ENCODE data around the gene MCAT. TPM values are rescaled to one million over a fixed set of nuclear protein-coding genes. Genes with fewer than 3 reads are reported as not detected.

MCAT gene
- total and polyA plus RNA-seq, 2 donors (not counting 3 experiments of a cell fraction or from before 2014, with no cell fraction given) = 16.9 to 23.2 TPM

DNA sequence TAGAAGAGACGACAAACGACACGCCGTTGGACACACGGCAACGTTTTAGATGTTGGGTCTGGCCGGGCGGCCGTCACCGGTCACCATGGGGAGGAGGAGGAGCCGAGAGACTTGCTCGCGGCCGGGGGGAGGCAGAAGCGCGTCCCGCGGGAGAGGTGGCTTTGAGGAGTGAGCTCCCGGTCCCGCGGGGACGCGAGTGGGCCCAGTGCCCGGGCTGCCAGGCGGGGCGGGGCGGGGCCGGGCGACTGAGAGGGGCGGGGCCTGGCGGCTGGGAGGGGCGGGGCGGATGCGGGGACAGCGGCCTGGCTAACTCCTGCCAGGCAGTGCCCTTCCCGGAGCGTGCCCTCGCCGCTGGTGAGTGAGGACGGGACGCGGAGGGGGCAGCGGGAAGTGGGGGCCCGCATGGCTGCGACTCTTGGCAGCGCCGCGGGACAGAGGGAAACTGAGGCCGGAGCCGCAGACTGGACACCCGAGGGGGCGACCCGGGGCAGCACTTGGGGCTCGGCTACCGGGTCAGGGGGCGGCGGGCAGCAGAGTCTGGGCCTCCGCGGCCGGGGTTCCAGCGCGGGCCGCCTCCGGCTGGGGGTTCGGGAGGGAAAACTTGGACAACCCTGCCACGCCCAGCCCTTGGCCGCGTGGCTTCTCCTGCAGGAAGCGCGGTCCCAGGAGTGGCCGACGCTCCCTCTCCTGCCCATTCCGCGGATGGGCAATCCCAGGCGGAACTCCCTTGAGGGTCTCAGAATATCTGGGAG is 8.2 kb upstream of the MCAT start, which contains the start of gene TSPO:
Gene TSPO (plus strand): TSS at position 309 of the 752 bp plus-strand sequence. CDS start 7,680 bp downstream, outside the sequence.
- CTCF ChIA-PET = interaction anchor here (1.2 kb wide), 1 partner anchor 36 kb away, joined by 3 read pairs; no protein-coding TSS in a partner anchor
- peak; percentile 38 for DNase-seq (ENCODE audit: low read depth, low spot score)
- H3K79me2 ChIP-seq (ENCODE audit: control insufficient read depth, insufficient read depth, low read length) = peaks cover 46% of the 10 kb centered on the region
- peak within 1 kb of the TSS; percentile 52 to 77 (median 65) for H3K4me3 ChIP-seq (replicated peaks in 1 of 3; ENCODE audit: insufficient read depth in 1 of 3, low read depth in 1 of 3, low read length in 3 of 3)
- no peaks in the 10 kb centered on the region for H3K27me3 ChIP-seq (ENCODE audit: control insufficient read depth in 2 of 2, insufficient read depth in 2 of 2, low read length in 2 of 2)
- H2AFZ ChIP-seq (ENCODE audit: low read depth, low read length) = peak within 1 kb of the TSS; percentile 99
- H3K4me2 ChIP-seq (ENCODE audit: insufficient read depth, low read length) = peak within 1 kb of the TSS; percentile 74
- H3K9me1 ChIP-seq (replicated peaks; ENCODE audit: control insufficient read depth, extremely low read depth, insufficient read depth, low read length) = no peaks in the 10 kb centered on the region
- peak within 1 kb of the TSS; percentile 72 for H3K9ac ChIP-seq (replicated peaks; ENCODE audit: extremely low read depth, insufficient read depth, low read length)
- no peaks in the 10 kb centered on the region for H4K20me1 ChIP-seq (replicated peaks; ENCODE audit: control insufficient read depth, extremely low read depth, insufficient read depth, low read length)
- BruUV-seq (replicated peaks) = no TSS peak
- FAIRE-seq = peak; percentile 37
- H3K27ac ChIP-seq (ENCODE audit: insufficient read depth, low read depth, low read length) = peak within 1 kb of the TSS; percentile 39
- H3K9me3 ChIP-seq (replicated peaks; ENCODE audit: control insufficient read depth, insufficient read depth, low read length) = no peaks in the 10 kb centered on the region
- POLR2A ChIA-PET = interaction anchor here (0.6 kb wide), 1 partner anchor 31 kb away, joined by 3 read pairs; no protein-coding TSS in a partner anchor
- TF ChIP-seq POLR2AphosphoS5 (IDR thresholded peaks at IDR 0.05; ENCODE audit: insufficient read depth, low read depth, low read length) (peak; percentile 6), MAX (IDR thresholded peaks at IDR 0.05; ENCODE audit: insufficient read depth, insufficient read length) (peak; percentile 12), MYC (IDR thresholded peaks at IDR 0.05; ENCODE audit: low read depth, low read length) (peak; percentile 70), JUN (IDR thresholded peaks at IDR 0.05; ENCODE audit: borderline replicate concordance, insufficient read depth, insufficient read length, low read depth) (no peak), POLR2A (IDR thresholded peaks at IDR 0.05; ENCODE audit: low read depth, low read length) (peak; percentile 81)
- intact Hi-C loops (cut with micrococcal nuclease) = loop anchor here (2.0 kb wide), 1 partner anchor 35 kb away; the partner anchor contains the start of gene TTLL12
- dilution Hi-C loops (cut with MboI; ENCODE audit: extremely low pct_ligation_motif_present, low sequenced_read_pairs) = no loop called here
- H3K36me3 ChIP-seq (ENCODE audit: control insufficient read depth in 2 of 2, extremely low read depth in 1 of 2, insufficient read depth in 2 of 2, low read length in 2 of 2) = peaks cover 0 to 5% of the 10 kb centered on the region in 2 experiments
- peaks cover 3% of the 10 kb centered on the region for H3K4me1 ChIP-seq (ENCODE audit: control insufficient read depth, extremely low read depth, insufficient read depth, low read length)

DNA sequence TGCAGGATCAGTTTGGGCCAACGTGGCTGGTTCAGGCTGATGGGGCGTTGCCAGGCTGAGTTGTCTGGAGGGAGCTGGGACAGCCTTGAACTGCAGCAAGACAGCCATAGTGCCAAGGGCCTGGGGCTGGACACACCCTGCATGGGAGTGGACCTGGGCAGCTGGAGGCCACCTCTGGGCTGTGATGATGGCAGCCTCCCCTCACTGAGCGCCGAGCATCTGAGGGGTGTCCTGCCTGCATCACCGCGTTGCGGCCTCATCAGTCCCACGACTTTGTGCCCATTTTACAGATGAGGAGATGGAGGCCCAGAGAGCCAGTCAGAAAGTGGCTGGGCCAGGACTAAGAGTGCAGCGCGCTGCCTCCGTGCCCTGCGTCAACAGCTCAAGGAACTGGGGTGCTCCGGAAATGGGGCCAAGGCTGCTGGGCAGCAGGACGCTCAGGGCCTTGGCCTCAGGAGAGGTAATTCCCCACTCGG is 7.6 kb upstream of the MCAT start:
- CTCF ChIA-PET = no interaction called here
- no TSS peak for BruUV-seq (replicated peaks)
- no peak overlapping the region for H3K27ac ChIP-seq (ENCODE audit: insufficient read depth, low read depth, low read length)

More for the DNA sequence above, 7.6 kb upstream of the MCAT start:
- H4K20me1 ChIP-seq (replicated peaks; ENCODE audit: control insufficient read depth, extremely low read depth, insufficient read depth, low read length) = no peaks in the 10 kb centered on the region
- DNase-seq (ENCODE audit: low read depth, low spot score) (no peak), FAIRE-seq (no peak)
- no peaks in the 10 kb centered on the region for H3K9me1 ChIP-seq (replicated peaks; ENCODE audit: control insufficient read depth, extremely low read depth, insufficient read depth, low read length)
- peak overlapping the region in 1 of 3 experiments; percentile 77 for H3K4me3 ChIP-seq (replicated peaks in 1 of 3; ENCODE audit: insufficient read depth in 1 of 3, low read depth in 1 of 3, low read length in 3 of 3)
- dilution Hi-C loops (cut with MboI; ENCODE audit: extremely low pct_ligation_motif_present, low sequenced_read_pairs) = no loop called here
- no peaks in the 10 kb centered on the region for H3K27me3 ChIP-seq (ENCODE audit: control insufficient read depth in 2 of 2, insufficient read depth in 2 of 2, low read length in 2 of 2)
- peaks cover 3% of the 10 kb centered on the region for H3K4me1 ChIP-seq (ENCODE audit: control insufficient read depth, extremely low read depth, insufficient read depth, low read length)
- H3K9ac ChIP-seq (replicated peaks; ENCODE audit: extremely low read depth, insufficient read depth, low read length) = peak overlapping the region; percentile 58
- intact Hi-C loops (cut with micrococcal nuclease) = no loop called here
- H2AFZ ChIP-seq (ENCODE audit: low read depth, low read length) = peak overlapping the region; percentile 99
- H3K36me3 ChIP-seq (ENCODE audit: control insufficient read depth in 2 of 2, extremely low read depth in 1 of 2, insufficient read depth in 2 of 2, low read length in 2 of 2) = peaks cover 0 to 3% of the 10 kb centered on the region in 2 experiments
- no peaks in the 10 kb centered on the region for H3K9me3 ChIP-seq (replicated peaks; ENCODE audit: control insufficient read depth, insufficient read depth, low read length)
- peak overlapping the region; percentile 71 for H3K4me2 ChIP-seq (ENCODE audit: insufficient read depth, low read length)
- no peak for TF ChIP-seq FOS (IDR thresholded peaks at IDR 0.05; ENCODE audit: borderline replicate concordance, insufficient read depth, low read length)
- TF ChIP-seq POLR2AphosphoS5 (IDR thresholded peaks at IDR 0.05; ENCODE audit: insufficient read depth, low read depth, low read length) = no peak
- no peak for TF ChIP-seq MYC (IDR thresholded peaks at IDR 0.05; ENCODE audit: low read depth, low read length)
- no peak for TF ChIP-seq MAX (IDR thresholded peaks at IDR 0.05; ENCODE audit: insufficient read depth, insufficient read length)
- TF ChIP-seq GATA2 (IDR thresholded peaks at IDR 0.05; ENCODE audit: insufficient read depth, insufficient read length, low read depth, low read length) = no peak
- TF ChIP-seq POLR2A (IDR thresholded peaks at IDR 0.05; ENCODE audit: low read depth, low read length) = no peak
- TF ChIP-seq, protein P1, sequence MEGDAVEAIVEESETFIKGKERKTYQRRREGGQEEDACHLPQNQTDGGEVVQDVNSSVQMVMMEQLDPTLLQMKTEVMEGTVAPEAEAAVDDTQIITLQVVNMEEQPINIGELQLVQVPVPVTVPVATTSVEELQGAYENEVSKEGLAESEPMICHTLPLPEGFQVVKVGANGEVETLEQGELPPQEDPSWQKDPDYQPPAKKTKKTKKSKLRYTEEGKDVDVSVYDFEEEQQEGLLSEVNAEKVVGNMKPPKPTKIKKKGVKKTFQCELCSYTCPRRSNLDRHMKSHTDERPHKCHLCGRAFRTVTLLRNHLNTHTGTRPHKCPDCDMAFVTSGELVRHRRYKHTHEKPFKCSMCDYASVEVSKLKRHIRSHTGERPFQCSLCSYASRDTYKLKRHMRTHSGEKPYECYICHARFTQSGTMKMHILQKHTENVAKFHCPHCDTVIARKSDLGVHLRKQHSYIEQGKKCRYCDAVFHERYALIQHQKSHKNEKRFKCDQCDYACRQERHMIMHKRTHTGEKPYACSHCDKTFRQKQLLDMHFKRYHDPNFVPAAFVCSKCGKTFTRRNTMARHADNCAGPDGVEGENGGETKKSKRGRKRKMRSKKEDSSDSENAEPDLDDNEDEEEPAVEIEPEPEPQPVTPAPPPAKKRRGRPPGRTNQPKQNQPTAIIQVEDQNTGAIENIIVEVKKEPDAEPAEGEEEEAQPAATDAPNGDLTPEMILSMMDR (IDR thresholded peaks at IDR 0.05; ENCODE audit: extremely low read depth in 1 of 2, insufficient read depth in 1 of 2, low read depth in 1 of 2, low read length in 2 of 2) = no peak
- TF ChIP-seq EZH2 (IDR thresholded peaks at IDR 0.05; ENCODE audit: borderline replicate concordance, low read depth, low read length, severe bottlenecking) = no peak
- TF ChIP-seq JUN (IDR thresholded peaks at IDR 0.05; ENCODE audit: borderline replicate concordance, insufficient read depth, insufficient read length, low read depth) = no peak
- H3K79me2 ChIP-seq (ENCODE audit: control insufficient read depth, insufficient read depth, low read length) = peaks cover 41% of the 10 kb centered on the region
- POLR2A ChIA-PET = interaction anchor here (0.6 kb wide), 1 partner anchor 30 kb away, joined by 3 read pairs; no protein-coding TSS in a partner anchor

Measured in endothelial cell of umbilical vein (primary cell).